ENCODE results near the gene FOXC1. TPM values are rescaled to one million over a fixed set of nuclear protein-coding genes. Genes with fewer than 3 reads are reported as not detected.

The FOXC1 gene
- total RNA-seq, 2 experiments from 2014 or later: 0.05 to 0.07 TPM

DNA sequence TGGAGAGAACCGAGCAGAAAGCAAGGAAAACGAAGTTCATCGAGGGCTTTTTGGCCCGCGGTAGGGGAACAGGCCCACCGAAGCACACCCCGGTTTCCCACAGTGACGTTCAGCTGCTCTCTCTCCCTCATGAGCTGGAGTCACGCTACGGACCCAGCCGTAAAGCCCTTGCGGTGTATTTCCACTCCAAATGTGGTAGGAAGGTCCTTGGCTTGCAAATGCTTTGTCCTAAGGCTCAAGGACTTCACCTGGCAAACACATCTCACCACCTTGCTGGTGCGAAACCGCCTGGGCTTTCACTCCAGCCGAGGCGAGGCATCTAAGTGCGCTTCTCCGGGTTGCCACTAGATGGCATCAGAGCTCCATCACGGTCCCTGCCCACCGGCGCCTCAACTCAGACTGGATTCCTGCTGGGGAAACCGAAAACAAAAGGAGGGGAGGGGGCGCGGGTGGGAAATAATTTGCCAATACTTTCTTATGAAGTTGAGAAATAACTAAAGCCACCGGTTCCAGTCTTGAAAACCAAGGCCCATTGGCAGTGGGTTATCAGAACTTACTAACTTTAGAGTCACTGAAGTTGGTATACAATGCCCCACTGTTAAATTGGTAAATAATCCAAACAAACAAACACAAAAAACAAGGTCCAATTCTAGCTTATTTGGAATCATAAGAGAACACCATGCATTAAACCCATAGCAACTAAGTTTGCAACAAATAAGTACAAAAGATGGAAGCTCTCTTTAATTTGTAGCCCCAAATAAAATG is 13.4 kb upstream of the FOXC1 start:
- DNase-seq: peak; percentile 73
- Mint-ChIP-seq H3K4me3 (no peak overlapping the region), H3K36me3 (no peaks in the 10 kb centered on the region), H3K9me3 (no peaks in the 10 kb centered on the region), H3K4me1 (ENCODE audit: low read depth) (peaks cover 4% of the 10 kb centered on the region), H3K27me3 (peaks cover 59% of the 10 kb centered on the region), H3K27ac (no peak overlapping the region)
- intact Hi-C loops (cut with micrococcal nuclease): loop anchor here (2.0 to 5.0 kb wide), 3 partner anchors 601 to 1156 kb away; partner anchors contain the start of gene MYLK4
- CTCF ChIA-PET: interaction anchor here (0.6 to 5.3 kb wide), 36 partner anchors 9 to 1154 kb away, joined by 3 to 68 read pairs (median 4); partner anchors contain the start of gene MYLK4
- POLR2A ChIA-PET: interaction anchor here (0.9 kb wide), 1 partner anchor 983 kb away, joined by 3 read pairs; no protein-coding TSS in a partner anchor

DNA sequence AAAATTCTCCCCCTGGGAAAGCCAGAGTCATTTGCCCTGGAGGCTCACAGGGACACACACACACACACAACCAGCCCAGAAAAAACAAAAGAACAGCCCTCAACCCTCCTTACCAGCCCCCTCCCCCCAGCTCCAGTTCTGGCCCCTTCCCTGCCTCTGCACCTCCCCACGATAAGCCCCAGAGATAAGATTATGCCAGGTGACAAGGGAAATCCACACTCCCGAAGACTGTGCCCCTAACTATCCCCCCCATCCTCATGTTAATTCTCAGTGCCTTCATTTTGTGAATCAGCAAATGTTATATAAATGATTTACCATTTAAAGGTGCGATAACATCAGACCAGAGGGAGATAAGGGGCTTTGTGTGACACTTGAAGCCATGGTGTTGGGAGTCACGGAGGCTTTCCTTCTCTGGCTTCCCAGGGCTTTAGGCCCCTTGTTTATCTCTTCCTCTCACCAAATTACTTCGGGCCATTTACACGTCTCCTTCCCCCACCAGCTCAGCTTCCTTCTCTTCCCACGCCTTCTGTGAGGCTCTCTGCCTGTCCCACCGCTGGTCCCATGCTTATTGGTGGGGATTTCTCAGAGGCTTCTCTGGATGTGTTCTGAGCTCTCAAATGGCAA is 12.5 kb upstream of the FOXC1 start:
- no peak for DNase-seq
- Mint-ChIP-seq H3K9me3 (no peaks in the 10 kb centered on the region), H3K4me1 (ENCODE audit: low read depth) (peaks cover 4% of the 10 kb centered on the region), H3K27me3 (peaks cover 64% of the 10 kb centered on the region), H3K4me3 (no peak overlapping the region), H3K27ac (no peak overlapping the region), H3K36me3 (no peaks in the 10 kb centered on the region)
- POLR2A ChIA-PET: interaction anchor here (0.9 kb wide), 1 partner anchor 982 kb away, joined by 3 read pairs; no protein-coding TSS in a partner anchor
- CTCF ChIA-PET: interaction anchor here (0.7 to 5.3 kb wide), 27 partner anchors 8 to 1153 kb away, joined by 3 to 68 read pairs (median 6); partner anchors contain the start of gene MYLK4
- intact Hi-C loops (cut with micrococcal nuclease): loop anchor here (2.0 to 5.0 kb wide), 3 partner anchors 600 to 1155 kb away; partner anchors contain the start of gene MYLK4

DNA sequence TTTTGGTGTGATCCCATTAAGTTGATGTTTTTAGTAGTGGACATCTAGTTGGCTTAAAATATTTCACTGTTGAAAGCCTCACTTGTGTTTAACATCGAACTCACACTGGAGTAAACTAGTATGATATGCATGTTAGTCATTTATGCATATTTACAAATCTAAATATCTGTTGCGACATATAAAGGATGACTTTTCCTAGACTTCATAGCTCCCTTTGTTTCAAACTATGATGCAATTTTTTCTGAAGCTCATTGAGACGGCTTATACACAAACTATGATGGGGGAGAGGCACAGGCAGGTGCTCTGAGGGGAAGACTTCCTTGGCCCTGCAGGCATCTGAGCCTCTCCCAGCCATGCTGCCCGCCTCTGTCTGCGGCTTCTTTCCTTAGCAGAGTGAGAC is 11.8 kb upstream of the FOXC1 start:
- intact Hi-C loops (cut with micrococcal nuclease): loop anchor here (2.0 to 5.0 kb wide), 3 partner anchors 599 to 1154 kb away; partner anchors contain the start of gene MYLK4
- H3K27ac Mint-ChIP-seq: no peak overlapping the region
- ChIA-PET POLR2A (no interaction called here), CTCF (interaction anchor here (0.7 to 5.3 kb wide), 13 partner anchors 9 to 1153 kb away, joined by 3 to 68 read pairs (median 10); partner anchors contain the start of gene MYLK4)
- peaks cover 4% of the 10 kb centered on the region for H3K4me1 Mint-ChIP-seq (ENCODE audit: low read depth)
- H3K36me3 Mint-ChIP-seq: no peaks in the 10 kb centered on the region
- H3K9me3 Mint-ChIP-seq: no peaks in the 10 kb centered on the region
- H3K27me3 Mint-ChIP-seq: peaks cover 70% of the 10 kb centered on the region
- H3K4me3 Mint-ChIP-seq: no peak overlapping the region
- no peak for DNase-seq

DNA sequence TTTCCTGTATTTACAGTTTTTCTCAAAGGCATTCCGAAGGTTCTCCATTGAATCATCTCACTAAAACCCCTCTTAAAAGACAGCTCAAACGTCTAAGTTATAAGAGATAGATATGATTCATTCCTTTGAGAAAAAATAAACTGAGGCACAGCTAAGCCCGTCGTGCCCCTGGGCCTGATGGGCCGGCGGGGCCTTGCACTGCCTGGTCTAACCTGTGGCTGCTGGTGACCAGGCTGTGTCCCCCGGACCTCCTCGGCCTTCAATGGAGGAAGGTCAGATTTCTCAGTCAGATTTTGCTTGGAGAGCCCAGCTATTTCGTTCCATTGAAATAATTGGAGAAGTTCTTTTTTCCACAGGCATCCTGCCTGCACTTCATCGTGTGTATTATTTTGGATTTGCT is 11.3 kb upstream of the FOXC1 start:
- H3K27ac Mint-ChIP-seq: no peak overlapping the region
- POLR2A ChIA-PET: no interaction called here
- DNase-seq: no peak
- peaks cover 4% of the 10 kb centered on the region for H3K4me1 Mint-ChIP-seq (ENCODE audit: low read depth)
- H3K9me3 Mint-ChIP-seq: no peaks in the 10 kb centered on the region
- intact Hi-C loops (cut with micrococcal nuclease): loop anchor here (5.0 kb wide), 1 partner anchor 1154 kb away; the partner anchor contains the start of gene MYLK4
- no peak overlapping the region for H3K4me3 Mint-ChIP-seq
- no peaks in the 10 kb centered on the region for H3K36me3 Mint-ChIP-seq
- CTCF ChIA-PET: interaction anchor here (0.6 to 5.3 kb wide), 11 partner anchors 9 to 1860 kb away, joined by 3 to 68 read pairs (median 10); partner anchors contain the start of gene MYLK4
- peaks cover 73% of the 10 kb centered on the region for H3K27me3 Mint-ChIP-seq

DNA sequence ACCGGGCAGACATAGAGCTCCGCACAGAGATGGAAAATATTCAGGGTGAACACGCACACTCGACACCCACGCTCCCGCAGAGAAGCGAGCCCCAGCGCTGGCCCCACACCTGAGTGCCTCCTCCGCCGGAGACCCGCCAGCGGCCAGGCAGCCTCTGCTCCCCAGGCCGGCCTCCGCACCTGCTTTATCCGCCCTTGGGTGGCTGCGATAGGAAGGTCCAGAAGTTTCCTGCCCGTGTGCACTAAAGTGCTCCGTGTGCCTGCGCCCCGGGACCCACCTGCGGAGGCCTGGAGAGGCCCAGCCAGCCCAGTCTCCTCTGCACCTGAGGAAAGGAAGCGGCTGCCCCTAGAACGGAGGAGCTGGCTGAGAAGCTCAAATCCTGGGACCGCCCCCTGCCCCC is 10.8 kb upstream of the FOXC1 start:
- intact Hi-C loops (cut with micrococcal nuclease): loop anchor here (5.0 kb wide), 1 partner anchor 1153 kb away; the partner anchor contains the start of gene MYLK4
- POLR2A ChIA-PET: no interaction called here
- no peak for DNase-seq
- Mint-ChIP-seq H3K27me3 (peaks cover 75% of the 10 kb centered on the region), H3K4me3 (no peak overlapping the region), H3K9me3 (no peaks in the 10 kb centered on the region), H3K4me1 (ENCODE audit: low read depth) (peaks cover 4% of the 10 kb centered on the region), H3K36me3 (no peaks in the 10 kb centered on the region), H3K27ac (no peak overlapping the region)
- CTCF ChIA-PET: interaction anchor here (0.6 to 5.3 kb wide), 10 partner anchors 8 to 1859 kb away, joined by 3 to 68 read pairs (median 12); no protein-coding TSS in a partner anchor

DNA sequence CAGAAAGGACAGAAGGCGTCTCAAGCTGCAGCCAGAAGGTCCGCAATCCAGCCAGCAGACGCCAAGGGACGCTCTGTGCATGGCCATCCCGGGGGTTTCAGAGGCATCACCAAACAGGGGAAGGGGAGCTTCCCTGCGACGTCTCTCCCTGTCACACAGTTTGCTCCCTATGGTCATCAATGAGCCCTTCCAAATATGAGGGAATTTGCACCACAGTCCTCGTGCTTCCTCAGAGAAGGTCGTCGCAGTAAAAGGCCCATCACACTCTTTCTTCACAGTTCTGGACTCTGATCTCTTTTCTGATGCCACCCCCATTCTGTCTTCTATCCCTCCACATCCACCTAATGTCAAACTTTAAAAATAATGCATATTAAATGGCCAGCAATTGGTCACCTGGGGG is 10.2 kb upstream of the FOXC1 start:
- POLR2A ChIA-PET: no interaction called here
- Mint-ChIP-seq H3K36me3 (no peaks in the 10 kb centered on the region), H3K4me3 (no peak overlapping the region), H3K27ac (no peak overlapping the region), H3K27me3 (peaks cover 73% of the 10 kb centered on the region), H3K4me1 (ENCODE audit: low read depth) (peaks cover 4% of the 10 kb centered on the region), H3K9me3 (no peaks in the 10 kb centered on the region)
- CTCF ChIA-PET: interaction anchor here (1.3 to 4.9 kb wide), 4 partner anchors 12 to 1034 kb away, joined by 3 to 23 read pairs (median 10); no protein-coding TSS in a partner anchor
- intact Hi-C loops (cut with micrococcal nuclease): loop anchor here (5.0 kb wide), 1 partner anchor 1153 kb away; the partner anchor contains the start of gene MYLK4
- no peak for DNase-seq

DNA sequence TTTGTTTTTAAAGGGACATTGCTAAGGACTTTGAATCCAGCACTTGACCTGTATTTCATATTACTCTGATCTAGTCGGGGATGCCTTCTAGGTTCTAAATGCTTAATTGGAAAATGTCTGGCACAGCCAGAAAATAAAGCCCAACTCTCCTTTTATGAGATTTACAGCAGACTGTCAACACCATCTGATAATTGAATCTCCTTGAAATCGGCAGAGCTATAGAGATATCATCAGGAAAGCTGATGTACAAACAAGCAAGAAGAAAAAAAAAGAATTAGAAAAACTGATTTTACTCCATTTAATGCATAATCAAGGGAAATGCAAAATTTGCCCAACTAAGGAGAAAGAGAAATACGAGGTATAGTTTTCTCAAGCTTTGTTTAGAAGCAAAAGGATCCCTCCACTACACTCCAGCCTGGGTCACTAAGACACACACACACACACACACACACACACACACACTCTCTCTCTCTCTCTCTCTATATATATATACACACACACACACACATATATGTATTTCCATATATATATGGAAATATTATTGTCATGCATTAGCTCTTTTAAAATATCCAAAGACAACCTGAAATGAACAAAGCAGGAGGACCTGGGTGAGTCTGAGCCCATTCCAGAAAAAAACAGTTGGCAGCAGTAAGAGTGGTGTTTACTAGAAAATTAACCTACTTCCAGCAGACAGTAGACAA is 9.5 kb upstream of the FOXC1 start:
- no peak for DNase-seq
- ChIA-PET POLR2A (no interaction called here), CTCF (interaction anchor here (0.7 to 4.6 kb wide), 4 partner anchors 11 to 1034 kb away, joined by 3 to 23 read pairs (median 5); no protein-coding TSS in a partner anchor)
- no peak overlapping the region for H3K4me3 Mint-ChIP-seq
- no peaks in the 10 kb centered on the region for H3K9me3 Mint-ChIP-seq
- peaks cover 4% of the 10 kb centered on the region for H3K4me1 Mint-ChIP-seq (ENCODE audit: low read depth)
- H3K36me3 Mint-ChIP-seq: no peaks in the 10 kb centered on the region
- H3K27ac Mint-ChIP-seq: no peak overlapping the region
- intact Hi-C loops (cut with micrococcal nuclease): loop anchor here (10.0 kb wide), 1 partner anchor 75 kb away; no protein-coding TSS in a partner anchor
- peaks cover 69% of the 10 kb centered on the region for H3K27me3 Mint-ChIP-seq

DNA sequence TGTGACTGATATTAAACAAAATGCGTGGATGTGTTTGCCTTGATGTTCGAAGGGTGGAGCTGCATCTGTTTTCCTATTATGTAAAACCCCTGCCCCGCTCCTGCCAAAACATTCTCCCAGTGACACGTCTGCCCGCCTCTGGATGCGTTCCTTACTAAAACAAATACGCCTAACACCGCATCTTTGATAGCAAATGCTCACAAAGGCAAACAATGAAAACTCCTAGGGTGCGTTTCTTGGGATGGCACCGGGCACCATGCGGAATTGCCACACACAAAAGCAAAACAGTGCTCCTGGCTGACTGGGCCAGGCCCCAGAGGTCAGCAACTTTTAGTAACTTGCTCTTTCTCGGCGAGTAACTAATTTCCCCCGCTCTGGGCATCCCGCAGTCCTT is 9.0 kb upstream of the FOXC1 start:
- Mint-ChIP-seq H3K4me1 (ENCODE audit: low read depth) (peaks cover 9% of the 10 kb centered on the region), H3K4me3 (no peak overlapping the region), H3K27ac (no peak overlapping the region), H3K9me3 (no peaks in the 10 kb centered on the region), H3K27me3 (peaks cover 72% of the 10 kb centered on the region), H3K36me3 (no peaks in the 10 kb centered on the region)
- ChIA-PET POLR2A (no interaction called here), CTCF (interaction anchor here (0.8 to 4.6 kb wide), 4 partner anchors 11 to 1142 kb away, joined by 3 to 23 read pairs (median 5); no protein-coding TSS in a partner anchor)
- intact Hi-C loops (cut with micrococcal nuclease): loop anchor here (10.0 kb wide), 1 partner anchor 76 kb away; no protein-coding TSS in a partner anchor
- DNase-seq: no peak

DNA sequence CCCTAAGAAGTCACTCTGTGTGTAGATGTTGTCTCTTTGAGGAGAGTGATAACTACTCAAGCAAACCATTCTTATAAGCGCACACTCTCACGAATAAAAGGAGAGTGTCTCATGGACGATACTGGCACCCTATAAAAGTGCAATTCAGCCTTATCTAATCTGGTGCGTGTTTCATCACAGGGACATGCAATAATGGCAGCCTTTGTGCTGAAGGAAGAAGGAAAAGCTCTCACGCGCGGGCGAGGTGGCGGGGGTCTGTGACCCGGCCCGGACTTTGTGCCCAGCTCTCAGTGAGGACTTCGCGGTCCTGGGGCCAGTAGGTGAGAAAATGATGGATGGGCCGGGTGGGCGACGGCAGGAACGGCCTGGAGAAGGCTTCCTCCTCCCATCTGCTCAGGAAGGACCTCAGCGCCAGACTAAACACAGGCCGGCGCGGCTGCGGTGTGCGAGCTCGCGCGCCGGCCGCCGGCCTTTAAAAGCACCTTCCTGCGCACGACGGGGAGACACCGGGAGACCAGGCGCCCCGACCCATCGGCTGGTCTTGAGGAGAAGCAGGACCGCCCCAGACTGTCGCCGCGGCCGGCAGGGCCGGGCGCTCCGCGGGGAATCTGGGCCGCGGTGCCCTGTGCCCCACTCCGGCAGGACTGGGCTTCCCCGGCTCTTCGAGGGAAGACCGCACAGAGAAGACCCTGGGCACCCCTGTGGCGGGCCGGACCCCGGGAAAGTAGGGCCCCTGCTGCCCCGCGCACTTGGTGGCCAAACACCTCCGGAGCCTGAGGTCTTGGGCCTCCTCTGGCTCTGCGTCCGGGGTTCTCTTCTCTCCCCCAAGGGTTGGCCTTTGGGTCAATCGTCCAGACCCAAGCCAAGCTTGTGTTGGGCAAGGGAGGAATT is 8.3 kb upstream of the FOXC1 start:
- Mint-ChIP-seq H3K4me1 (ENCODE audit: low read depth) (peaks cover 11% of the 10 kb centered on the region), H3K36me3 (no peaks in the 10 kb centered on the region), H3K4me3 (no peak overlapping the region), H3K27ac (no peak overlapping the region), H3K27me3 (peaks cover 72% of the 10 kb centered on the region), H3K9me3 (no peaks in the 10 kb centered on the region)
- ChIA-PET CTCF (interaction anchor here (1.1 to 4.6 kb wide), 5 partner anchors 10 to 1142 kb away, joined by 3 to 23 read pairs (median 4); no protein-coding TSS in a partner anchor), POLR2A (no interaction called here)
- intact Hi-C loops (cut with micrococcal nuclease): loop anchor here (10.0 kb wide), 1 partner anchor 77 kb away; no protein-coding TSS in a partner anchor
- DNase-seq: no peak

DNA sequence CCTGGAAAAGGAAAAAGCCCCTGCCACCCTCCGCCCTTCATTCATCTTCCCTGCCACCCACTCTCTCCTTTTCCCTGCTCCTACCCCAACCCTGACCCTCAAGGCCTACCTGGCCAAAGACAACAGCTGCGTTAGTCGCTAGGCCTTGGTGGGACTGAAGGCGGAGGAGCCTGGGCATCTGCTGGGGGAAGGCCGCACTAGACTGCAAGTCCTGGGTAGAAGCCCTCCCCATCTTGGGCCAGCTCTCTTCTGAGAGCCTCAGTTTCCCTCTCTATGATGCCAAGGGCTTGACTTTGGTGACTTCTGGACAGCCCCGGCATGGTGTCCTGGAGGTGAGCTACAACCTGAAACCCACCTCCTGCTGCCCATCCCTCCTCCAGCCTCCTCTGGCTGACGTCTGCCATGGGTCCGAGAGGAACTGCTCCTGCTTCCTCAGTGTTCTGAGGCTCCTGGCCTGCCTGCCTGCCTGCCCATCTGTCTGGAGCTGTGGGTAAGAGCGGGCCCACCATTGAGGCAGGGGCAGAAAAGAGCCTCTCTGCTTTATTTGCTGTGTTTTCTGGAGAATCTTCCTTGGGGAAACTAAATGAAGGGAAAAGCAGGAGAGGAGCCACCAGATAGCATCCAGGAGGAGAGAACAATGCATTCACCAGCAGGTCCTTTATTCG is 7.5 kb upstream of the FOXC1 start:
- intact Hi-C loops (cut with micrococcal nuclease): loop anchor here (10.0 kb wide), 1 partner anchor 77 kb away; no protein-coding TSS in a partner anchor

More for the DNA sequence above, 7.5 kb upstream of the FOXC1 start:
- ChIA-PET CTCF (interaction anchor here (0.8 to 4.6 kb wide), 6 partner anchors 10 to 1032 kb away, joined by 3 to 23 read pairs (median 4); no protein-coding TSS in a partner anchor), POLR2A (no interaction called here)
- H3K9me3 Mint-ChIP-seq: no peaks in the 10 kb centered on the region
- no peaks in the 10 kb centered on the region for H3K36me3 Mint-ChIP-seq
- no peak overlapping the region for H3K27ac Mint-ChIP-seq
- H3K4me3 Mint-ChIP-seq: no peak overlapping the region
- DNase-seq: no peak
- H3K27me3 Mint-ChIP-seq: peaks cover 74% of the 10 kb centered on the region
- peaks cover 18% of the 10 kb centered on the region for H3K4me1 Mint-ChIP-seq (ENCODE audit: low read depth)

Measured in activated CD4-positive, alpha-beta memory T cell treated with anti-CD3 and anti-CD28 coated beads for 36 hours (primary cell).